Measurements from ENCODE around the gene KDM4C.
"Not testable (repeated sequence)": the region's sequence is repeated elsewhere in the genome, so short reads cannot be mapped to it uniquely, and the experiment has no call there.

The KDM4C gene

GRCh38 chr9:6987381-6987780 lies 229.6 kb downstream of the KDM4C start:
- DNase-seq = no peak

- DNase-seq = no peak
These were observed 233.6 kb downstream of the KDM4C start for GRCh38 chr9:6991418-6991817.

- no peak for DNase-seq
These were observed 238.5 kb downstream of the KDM4C start for GRCh38 chr9:6996061-6996854.

DNA sequence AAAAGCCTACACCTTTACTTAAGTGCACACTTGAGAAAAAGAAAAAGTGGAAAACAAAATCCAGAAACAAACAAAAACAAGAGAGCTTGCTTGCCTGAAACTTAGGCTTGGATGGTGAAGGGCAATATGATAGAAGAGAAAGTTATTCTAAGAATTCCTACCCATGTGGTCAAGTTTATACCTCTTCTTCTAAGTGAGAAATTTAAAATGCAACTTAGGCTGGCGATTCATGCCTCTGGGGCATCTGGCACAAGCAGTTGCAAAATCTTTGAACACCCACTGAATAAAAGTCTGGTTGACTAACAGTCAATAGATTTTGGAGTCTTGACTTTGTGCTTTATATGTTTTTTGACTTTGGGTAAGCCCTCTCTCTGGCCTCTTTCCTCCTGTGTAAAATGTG lies 239.6 kb downstream of the KDM4C start:
- no peak for DNase-seq

GRCh38 chr9:6999794-7000193 lies 242.0 kb downstream of the KDM4C start:
- no peak for DNase-seq

DNA sequence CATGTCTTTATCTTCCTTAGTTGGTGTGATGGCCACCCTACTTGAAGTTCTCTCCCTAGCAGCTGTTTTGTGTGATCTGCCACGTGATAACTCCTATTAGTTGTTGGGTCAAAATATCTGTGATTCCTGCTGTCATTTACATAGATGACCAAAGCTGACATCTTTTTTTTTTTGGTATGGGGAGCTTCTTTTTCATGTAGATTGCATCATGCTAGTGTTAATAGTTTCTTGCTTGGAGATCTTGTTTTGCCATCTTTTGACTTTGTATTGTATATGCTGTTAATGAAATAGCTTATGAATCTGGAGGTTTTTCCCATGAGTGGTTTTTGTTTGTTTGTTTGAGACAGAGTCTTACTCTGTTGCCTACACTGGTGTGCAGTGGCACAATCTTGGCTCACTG lies 243.8 kb downstream of the KDM4C start:
- no peak for DNase-seq

GRCh38 chr9:7003861-7004260 lies 246.1 kb downstream of the KDM4C start:
- no peak for DNase-seq

DNA sequence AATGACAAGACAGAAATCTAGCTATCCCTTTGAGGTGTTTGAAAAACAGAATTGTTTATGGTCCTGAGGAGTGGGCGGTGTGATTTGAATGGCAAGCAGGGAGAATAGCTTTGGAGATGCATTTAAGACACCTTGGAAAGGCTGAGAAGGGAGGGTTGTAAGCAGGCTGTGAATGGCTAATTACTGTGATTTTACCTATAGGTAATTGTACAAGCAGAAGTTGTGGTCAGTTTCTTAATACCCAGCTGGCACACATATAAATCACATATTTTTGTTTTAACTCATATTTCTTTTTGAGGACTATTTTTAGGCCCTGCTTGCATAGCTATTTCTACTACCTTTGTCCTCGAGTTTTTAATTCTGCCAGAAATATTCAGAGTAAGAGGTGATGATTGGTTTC lies 248.6 kb downstream of the KDM4C start:
- no peak for DNase-seq

DNA sequence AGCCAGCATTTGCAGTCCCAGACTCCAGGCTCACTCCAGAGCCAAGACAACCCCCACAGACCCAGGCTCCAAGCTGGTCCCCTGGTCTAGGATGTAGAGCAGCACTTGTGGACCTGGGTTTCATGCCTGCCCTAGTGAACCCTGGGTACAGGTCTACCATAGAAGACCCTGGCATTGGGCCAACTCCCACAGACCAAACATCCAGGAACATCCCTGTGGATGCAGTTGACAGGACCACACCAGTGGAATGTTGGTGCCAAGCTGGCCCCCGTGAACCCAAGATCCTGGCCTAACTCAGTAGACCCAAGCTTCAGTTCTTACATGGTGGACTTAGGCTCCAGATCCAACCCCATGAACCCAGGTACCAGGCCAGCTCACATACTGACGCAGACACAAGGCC lies 250.6 kb downstream of the KDM4C start:
- no peak for DNase-seq

DNA sequence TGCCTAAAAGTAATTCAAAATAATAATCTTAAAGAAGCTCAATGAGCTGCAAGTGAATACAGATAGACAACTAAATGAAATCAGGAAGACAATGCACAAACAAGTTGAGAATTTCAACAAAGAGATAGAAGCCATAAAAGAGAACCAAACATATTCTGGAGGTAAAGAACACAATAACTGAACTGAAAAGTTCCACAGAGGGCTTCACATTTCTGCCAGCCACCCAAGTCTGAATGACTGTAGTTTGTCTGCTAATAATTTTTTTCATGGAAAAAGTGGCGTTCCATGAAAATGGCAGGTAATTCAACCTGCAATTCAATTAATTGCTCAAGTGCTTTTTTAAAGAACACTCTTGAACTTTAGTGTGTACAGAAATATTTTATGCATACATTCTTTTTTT lies 251.3 kb downstream of the KDM4C start:
- no peak for DNase-seq

- no peak for DNase-seq
These were observed 253.8 kb downstream of the KDM4C start for GRCh38 chr9:7011395-7012067.

GRCh38 chr9:7027996-7028395 lies 270.2 kb downstream of the KDM4C start:
- no peak for DNase-seq

GRCh38 chr9:7028591-7028990 lies 270.8 kb downstream of the KDM4C start:
- no peak for DNase-seq

DNA sequence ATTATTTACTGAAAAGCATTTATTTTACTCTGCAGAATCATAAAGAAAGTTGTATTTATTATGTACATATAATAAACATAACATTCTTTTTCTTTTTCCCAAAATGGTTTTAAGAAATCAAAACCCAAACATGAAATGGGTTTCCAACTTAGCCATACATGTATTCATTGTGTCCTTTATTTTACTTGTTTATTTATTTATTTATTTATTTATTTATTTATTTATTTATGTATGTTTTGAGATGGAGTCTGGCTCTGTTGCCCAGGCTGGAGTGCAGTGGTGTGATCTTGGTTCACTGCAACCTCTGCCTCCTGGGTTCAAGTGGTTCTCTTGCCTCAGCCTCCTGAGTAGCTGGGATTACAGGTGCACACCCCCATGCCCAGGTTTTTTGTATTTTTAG lies 273.2 kb downstream of the KDM4C start:
- DNase-seq = not testable (repeated sequence)

DNA sequence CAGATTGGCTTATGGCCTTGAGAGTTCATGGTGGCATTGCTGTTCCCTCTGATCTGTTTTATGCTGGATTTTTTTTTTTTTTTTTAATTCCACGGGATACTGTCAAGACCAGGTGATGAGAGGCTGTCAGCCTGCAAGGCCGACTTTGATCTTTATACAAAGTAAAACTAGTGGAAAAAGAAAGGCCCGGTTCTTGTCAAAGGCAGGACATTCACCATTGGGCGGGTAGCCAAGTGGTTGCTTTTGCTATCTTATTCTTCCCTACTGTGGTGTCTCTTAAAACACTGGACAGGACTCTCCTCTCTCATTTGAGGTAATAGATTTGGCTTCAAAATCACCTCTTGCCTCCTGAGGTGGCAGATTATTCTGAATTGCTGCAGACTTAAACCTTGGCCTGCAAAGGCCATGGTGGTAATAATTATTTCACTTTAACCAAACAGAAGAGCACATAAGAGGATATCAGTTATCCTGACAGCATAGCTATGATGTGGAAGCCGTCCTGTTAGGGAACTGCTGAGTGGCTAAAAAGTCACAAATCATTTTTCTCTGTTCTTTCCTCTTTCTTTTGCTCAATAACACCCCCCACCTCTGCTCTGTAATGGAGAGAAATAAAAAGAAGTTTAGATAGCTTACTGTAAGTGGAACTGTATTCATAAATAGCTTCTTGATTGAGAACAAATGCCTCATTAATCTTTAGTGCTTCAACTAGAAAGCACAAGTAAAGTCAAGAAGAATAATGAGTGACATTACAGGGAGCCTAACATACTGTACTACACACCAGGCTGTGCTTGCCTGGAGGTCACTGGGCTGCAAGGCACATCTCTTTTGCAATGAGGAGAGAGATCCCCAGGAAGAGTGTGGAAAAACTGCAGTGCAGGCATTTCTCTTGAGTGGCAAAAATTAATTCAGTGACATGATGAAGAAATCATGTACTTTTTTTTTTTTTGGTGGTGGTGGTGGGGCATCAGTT lies 275.6 kb downstream of the KDM4C start:
- no peak for DNase-seq

- no peak for DNase-seq
These were observed 279.4 kb downstream of the KDM4C start for GRCh38 chr9:7037176-7037575.

DNA sequence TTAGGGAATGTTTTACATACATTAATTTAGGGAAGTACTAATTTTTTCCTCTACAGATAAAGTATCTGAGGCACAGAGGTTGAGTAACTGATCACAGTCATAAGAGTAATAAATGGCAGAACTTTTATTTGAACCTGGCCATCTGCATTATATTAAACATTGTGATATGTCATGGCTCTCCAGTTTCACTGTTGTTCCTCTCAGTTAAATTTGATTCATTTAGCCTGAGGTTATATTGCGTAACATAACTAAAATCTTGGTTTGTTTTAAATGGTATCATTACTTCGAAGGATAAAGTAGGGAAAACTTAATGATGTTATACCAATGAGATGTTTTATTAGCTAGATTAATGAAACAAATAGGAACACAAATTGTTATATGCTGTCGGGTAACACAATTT lies 284.4 kb downstream of the KDM4C start:
- DNase-seq = no peak

DNA sequence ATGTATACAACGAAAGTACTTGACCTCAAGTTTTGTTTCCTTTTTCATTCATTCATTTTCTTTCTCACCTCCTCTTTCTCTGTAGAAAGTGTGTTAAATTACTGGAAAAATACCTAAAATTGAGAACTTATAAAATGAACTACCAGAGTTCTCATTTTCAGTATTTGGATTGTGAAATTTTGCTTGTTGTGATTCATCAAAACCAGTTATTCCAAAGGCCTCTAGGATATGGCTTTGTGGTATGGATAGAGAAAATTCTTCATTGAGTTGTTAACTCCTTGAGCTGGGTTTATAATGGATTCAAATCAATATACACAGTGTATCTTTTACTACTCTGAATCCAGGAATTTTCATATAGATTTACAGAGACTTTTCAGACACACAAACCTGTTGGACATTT lies 287.6 kb downstream of the KDM4C start:
- no peak for DNase-seq

DNA sequence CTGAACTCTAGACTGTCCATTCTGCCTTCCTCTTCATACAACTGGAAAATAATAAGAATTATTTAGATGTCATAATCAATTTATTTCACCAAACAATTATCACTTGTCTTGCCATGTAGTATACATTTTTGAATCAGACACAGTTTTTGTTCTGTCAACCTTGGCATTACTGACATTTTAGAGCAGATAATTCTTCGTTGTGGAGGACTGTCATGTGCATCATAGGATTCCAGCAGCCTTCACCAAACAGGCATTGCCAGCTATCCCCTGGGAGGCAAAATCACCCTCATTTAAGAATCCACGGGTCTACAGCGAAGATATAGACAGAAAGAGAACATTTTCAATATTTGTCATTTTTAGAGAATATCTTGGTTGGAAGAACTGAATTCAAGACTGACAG lies 293.9 kb downstream of the KDM4C start:
- no peak for DNase-seq

- DNase-seq = no peak
These were observed 296.1 kb downstream of the KDM4C start for GRCh38 chr9:7053903-7054302.

- no peak for DNase-seq
These were observed 297.6 kb downstream of the KDM4C start for GRCh38 chr9:7055171-7055903.

- no peak for DNase-seq
These were observed 298.5 kb downstream of the KDM4C start for GRCh38 chr9:7056254-7056653.

- no peak for DNase-seq
These were observed 300.7 kb downstream of the KDM4C start for GRCh38 chr9:7058473-7058872.

All from stimulated activated naive CD4-positive, alpha-beta T cell treated with Interleukin-2 at 50 U/mL for 16 hours (primary cell).